Thoracic aorta (tissue), 2 donors: ENCODE results near the gene EEIG2. TPM values are rescaled to one million over a fixed set of nuclear protein-coding genes. Genes with fewer than 3 reads are reported as not detected.

Experiments used
- ATAC-seq: fragments of 150-250 bp; one replicate; pipeline ENCODE4 v1.8.0; 2017; ENCODE audit warnings: low read depth; ENCODE audit not compliant: insufficient number of reproducible peaks, low FRiP score
- DNase-seq: peaks from one replicate; pipeline ENCODE4 v3.0.0-alpha.2; 2020; ENCODE audit warnings: low spot score
- H3K27ac ChIP-seq, 2 donors: fragments of 200-600 bp; sonication (generic); 1 replicate in 1 of 2; 2 replicates in 1 of 2; pipeline ENCODE4 v1.5.1; 2016; ENCODE audit warnings: mild to moderate bottlenecking in 2 of 2, moderate library complexity in 2 of 2
- H3K27me3 ChIP-seq: fragments of 200-600 bp; sonication (generic); replicated peaks from 2 replicates; pipeline ENCODE4 v1.6.0; 2016; ENCODE audit warnings: mild to moderate bottlenecking; ENCODE audit not compliant: insufficient read depth
- H3K36me3 ChIP-seq: fragments of 200-600 bp; sonication (generic); one replicate; pipeline ENCODE4 v1.5.1; 2016
- H3K4me1 ChIP-seq, 2 donors: fragments of 200-600 bp; sonication (generic); 1 replicate in 1 of 2; 2 replicates in 1 of 2; pipeline versions ENCODE4 v1.5.1 to v1.6.0; 2016; ENCODE audit warnings: low read depth in 2 of 2, mild to moderate bottlenecking in 1 of 2; ENCODE audit not compliant: control insufficient read depth in 1 of 2
- H3K4me3 ChIP-seq: fragments of 200-600 bp; sonication (generic); 2 replicates; pipeline ENCODE4 v1.5.1; 2016; ENCODE audit warnings: mild to moderate bottlenecking
- H3K9me3 ChIP-seq: fragments of 200-600 bp; sonication (generic); 2 replicates; pipeline ENCODE4 v1.5.1; 2016
- total RNA-seq, 2 donors: library from RNA; depleted of rRNA; stranded (reverse); fragments of >200 nt; gene quantifications; one replicate each; pipeline versions ENCODE4 v1.1.0 to v1.2.3, GENCODE V29; 2016
- TF ChIP-seq, protein P1 (sequence below): fragments of 200-600 bp; sonication (generic); IDR thresholded peaks from one replicate; pipeline ENCODE4 v1.5.1; 2019; ENCODE audit warnings: antibody characterized with exemption

Gene EEIG2
- total RNA-seq, 2 donors from 2014 or later: 13.5 to 15.0 TPM

DNA sequence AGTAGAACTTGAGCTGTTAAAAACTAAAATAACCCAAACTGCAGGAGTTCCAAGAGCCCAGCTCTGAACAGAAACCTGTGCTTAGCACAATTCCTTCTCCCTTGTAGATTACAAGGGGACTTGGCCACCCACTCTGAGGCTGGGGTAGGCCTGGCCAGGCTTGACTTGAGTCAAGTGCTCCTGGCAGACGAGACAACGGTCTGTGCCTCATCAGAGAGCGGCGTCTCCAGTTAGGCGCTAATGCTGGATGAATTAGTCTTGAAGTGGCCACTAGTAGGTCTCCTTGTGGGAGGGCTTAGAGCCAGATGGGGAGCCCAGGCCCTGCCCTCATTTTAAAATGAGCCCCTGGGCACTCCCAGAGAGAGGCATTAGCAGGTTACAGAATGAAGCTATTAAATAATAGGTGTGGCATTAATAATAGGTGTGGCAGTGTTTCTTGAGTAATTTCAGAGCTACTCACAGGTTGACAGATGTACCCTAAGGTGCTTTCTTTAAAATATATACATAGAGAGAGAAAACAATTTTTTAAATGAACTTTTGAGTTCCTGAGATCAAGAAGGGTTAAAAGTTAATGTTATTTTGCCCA, 1.1 kb downstream of the EEIG2 start:
- H3K36me3 ChIP-seq: no peaks in the 10 kb centered on the region
- no peaks in the 10 kb centered on the region for H3K27me3 ChIP-seq
- H3K4me3 ChIP-seq: peak overlapping the region; percentile 92
- ATAC-seq: no peak
- peaks cover 16 to 22% of the 10 kb centered on the region in 2 donors for H3K4me1 ChIP-seq
- TF ChIP-seq, protein P1, sequence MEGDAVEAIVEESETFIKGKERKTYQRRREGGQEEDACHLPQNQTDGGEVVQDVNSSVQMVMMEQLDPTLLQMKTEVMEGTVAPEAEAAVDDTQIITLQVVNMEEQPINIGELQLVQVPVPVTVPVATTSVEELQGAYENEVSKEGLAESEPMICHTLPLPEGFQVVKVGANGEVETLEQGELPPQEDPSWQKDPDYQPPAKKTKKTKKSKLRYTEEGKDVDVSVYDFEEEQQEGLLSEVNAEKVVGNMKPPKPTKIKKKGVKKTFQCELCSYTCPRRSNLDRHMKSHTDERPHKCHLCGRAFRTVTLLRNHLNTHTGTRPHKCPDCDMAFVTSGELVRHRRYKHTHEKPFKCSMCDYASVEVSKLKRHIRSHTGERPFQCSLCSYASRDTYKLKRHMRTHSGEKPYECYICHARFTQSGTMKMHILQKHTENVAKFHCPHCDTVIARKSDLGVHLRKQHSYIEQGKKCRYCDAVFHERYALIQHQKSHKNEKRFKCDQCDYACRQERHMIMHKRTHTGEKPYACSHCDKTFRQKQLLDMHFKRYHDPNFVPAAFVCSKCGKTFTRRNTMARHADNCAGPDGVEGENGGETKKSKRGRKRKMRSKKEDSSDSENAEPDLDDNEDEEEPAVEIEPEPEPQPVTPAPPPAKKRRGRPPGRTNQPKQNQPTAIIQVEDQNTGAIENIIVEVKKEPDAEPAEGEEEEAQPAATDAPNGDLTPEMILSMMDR: peak; percentile 6
- peak overlapping the region; percentile 36 to 54 for H3K27ac ChIP-seq
- DNase-seq: no peak
- no peaks in the 10 kb centered on the region for H3K9me3 ChIP-seq

DNA sequence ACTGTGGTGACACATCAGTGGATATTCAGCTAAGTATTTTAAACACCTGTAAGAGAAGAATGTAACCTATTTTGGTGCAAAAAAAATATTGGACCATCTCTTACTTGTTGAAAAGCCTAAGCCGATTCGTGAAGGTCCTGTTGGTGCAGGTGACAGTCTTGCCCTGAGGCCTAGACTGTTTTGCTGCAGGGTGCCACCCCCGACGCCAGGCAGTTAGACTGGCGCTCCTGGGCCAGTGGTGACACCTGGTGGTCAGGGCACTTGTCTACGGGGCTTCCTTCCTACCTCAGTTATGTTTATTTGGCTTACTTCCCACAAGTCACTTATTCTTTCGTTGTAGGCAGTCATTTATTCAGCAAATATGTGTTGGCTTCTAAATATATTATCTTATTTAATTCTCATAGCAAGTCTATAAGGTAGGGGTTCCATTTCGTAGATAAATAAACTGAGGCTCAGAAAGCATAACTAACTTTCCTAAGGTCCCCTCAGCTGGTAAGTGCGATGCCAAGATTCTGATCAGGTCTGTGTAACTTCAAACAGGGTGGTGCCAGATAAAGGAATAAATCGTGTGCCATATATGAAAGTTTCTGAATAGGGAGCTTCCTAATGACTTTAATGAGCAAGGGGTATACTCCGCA, 1.9 kb downstream of the EEIG2 start:
- DNase-seq (no peak), ATAC-seq (no peak)
- TF ChIP-seq, protein P1: peak; percentile 25
- no peaks in the 10 kb centered on the region for H3K27me3 ChIP-seq
- H3K4me3 ChIP-seq: peak overlapping the region; percentile 92
- no peak overlapping the region for H3K27ac ChIP-seq
- H3K4me1 ChIP-seq: peaks cover 16 to 22% of the 10 kb centered on the region in 2 donors
- no peaks in the 10 kb centered on the region for H3K36me3 ChIP-seq
- no peaks in the 10 kb centered on the region for H3K9me3 ChIP-seq

DNA sequence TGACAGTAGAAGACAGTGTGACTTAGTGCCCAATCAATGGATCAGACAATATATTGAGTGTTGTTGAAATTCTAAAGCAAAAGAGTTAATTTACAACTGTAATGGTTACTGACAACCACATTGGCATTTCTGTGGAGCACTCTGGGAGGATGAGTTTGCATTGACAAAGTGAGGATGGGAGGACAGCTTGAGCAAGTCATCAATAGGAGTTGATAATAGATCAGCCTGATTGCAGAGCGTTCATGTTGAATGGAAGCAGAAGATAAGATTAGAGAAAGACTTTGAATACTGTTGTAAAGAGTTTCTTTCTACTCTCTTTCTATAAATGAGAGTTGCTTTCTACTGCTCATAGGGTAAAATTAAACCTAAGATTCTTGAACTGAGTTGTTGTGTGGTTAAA, 3.9 kb downstream of the EEIG2 start:
- no peak overlapping the region for H3K27ac ChIP-seq
- H3K36me3 ChIP-seq: no peaks in the 10 kb centered on the region
- H3K4me1 ChIP-seq: peaks cover 16 to 22% of the 10 kb centered on the region in 2 donors
- TF ChIP-seq, protein P1: no peak
- ATAC-seq: no peak
- H3K4me3 ChIP-seq: no peak overlapping the region
- DNase-seq: no peak
- H3K9me3 ChIP-seq: no peaks in the 10 kb centered on the region
- H3K27me3 ChIP-seq: no peaks in the 10 kb centered on the region

DNA sequence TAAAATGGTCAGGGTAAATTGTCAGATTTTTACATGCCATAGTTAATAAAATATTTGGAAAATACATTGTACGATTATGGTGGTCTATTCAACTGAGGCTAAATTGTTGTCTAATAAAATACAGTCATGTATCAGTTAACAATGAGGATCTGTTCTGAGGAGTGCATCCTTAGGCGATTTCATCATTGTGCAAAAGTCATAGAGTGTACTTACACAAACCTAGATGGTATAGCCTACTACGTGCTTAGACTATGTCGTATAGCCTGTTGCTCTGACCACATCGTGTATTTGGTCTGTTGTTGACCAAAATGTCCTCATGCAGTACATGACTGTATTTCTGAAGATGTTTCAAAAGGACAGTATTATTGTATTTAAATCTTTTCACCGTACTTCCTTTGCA, 5.2 kb downstream of the EEIG2 start:
- H3K27me3 ChIP-seq: no peaks in the 10 kb centered on the region
- peaks cover 16 to 22% of the 10 kb centered on the region in 2 donors for H3K4me1 ChIP-seq
- H3K4me3 ChIP-seq: no peak overlapping the region
- H3K9me3 ChIP-seq: no peaks in the 10 kb centered on the region
- ATAC-seq (no peak), DNase-seq (no peak)
- no peak overlapping the region for H3K27ac ChIP-seq
- TF ChIP-seq, protein P1: no peak
- no peaks in the 10 kb centered on the region for H3K36me3 ChIP-seq

DNA sequence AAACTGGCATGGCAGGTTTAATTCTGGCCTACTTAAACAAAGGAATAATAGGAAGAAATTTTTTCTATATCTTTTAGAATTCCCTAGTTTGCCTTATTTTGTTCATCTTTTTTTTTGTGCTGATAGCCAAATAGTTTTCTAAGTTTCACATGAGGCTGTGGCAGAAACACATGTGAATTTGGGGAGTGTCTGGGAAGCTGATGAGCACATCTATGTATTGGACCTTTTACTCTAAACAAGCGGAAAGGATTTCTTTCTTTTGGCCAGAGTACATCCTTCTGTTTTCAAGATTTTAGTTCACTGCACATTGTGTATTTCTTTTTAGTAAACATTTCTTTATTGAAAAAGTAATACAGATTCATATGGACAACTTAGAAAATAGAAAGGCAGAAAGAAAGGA, 5.6 kb downstream of the EEIG2 start:
- DNase-seq (no peak), ATAC-seq (no peak)
- H3K36me3 ChIP-seq: no peaks in the 10 kb centered on the region
- H3K27me3 ChIP-seq: no peaks in the 10 kb centered on the region
- H3K4me3 ChIP-seq: no peak overlapping the region
- TF ChIP-seq, protein P1: no peak
- no peaks in the 10 kb centered on the region for H3K9me3 ChIP-seq
- H3K4me1 ChIP-seq: peaks cover 16 to 21% of the 10 kb centered on the region in 2 donors
- no peak overlapping the region for H3K27ac ChIP-seq
